ENCODE measurements around the gene TIMM44.
"Not testable (repeated sequence)": the region's sequence is repeated elsewhere in the genome, so short reads cannot be mapped to it uniquely, and the experiment has no call there.

Gene TIMM44

GRCh38 chr19:7976461-7976860, 33.0 kb upstream of the TIMM44 start:
- no peak for DNase-seq (ENCODE audit: low read depth)

GRCh38 chr19:7975037-7975436, 31.6 kb upstream of the TIMM44 start:
- DNase-seq (ENCODE audit: low read depth): no peak

- no peak for DNase-seq (ENCODE audit: low read depth)
These were observed 30.4 kb upstream of the TIMM44 start for GRCh38 chr19:7973883-7974282.

GRCh38 chr19:7971553-7972520, 28.4 kb upstream of the TIMM44 start:
- DNase-seq (ENCODE audit: low read depth): no peak

GRCh38 chr19:7970716-7971448, 27.4 kb upstream of the TIMM44 start:
- DNase-seq (ENCODE audit: low read depth): no peak

- no peak for DNase-seq (ENCODE audit: low read depth)
These were observed 26.1 kb upstream of the TIMM44 start for GRCh38 chr19:7969555-7969939.

- no peak for DNase-seq (ENCODE audit: low read depth)
These were observed 25.5 kb upstream of the TIMM44 start for GRCh38 chr19:7968796-7969554.

GRCh38 chr19:7968008-7968795, 24.7 kb upstream of the TIMM44 start:
- DNase-seq (ENCODE audit: low read depth): no peak

GRCh38 chr19:7965921-7966665, 22.6 kb upstream of the TIMM44 start:
- no peak for DNase-seq (ENCODE audit: low read depth)

- DNase-seq (ENCODE audit: low read depth): no peak
These were observed 21.9 kb upstream of the TIMM44 start for GRCh38 chr19:7965259-7965841.

- no peak for DNase-seq (ENCODE audit: low read depth)
These were observed 20.1 kb upstream of the TIMM44 start for GRCh38 chr19:7963566-7963965.

- no peak for DNase-seq (ENCODE audit: low read depth)
These were observed 19.3 kb upstream of the TIMM44 start for GRCh38 chr19:7962644-7963268.

- DNase-seq (ENCODE audit: low read depth): no peak
These were observed 18.6 kb upstream of the TIMM44 start for GRCh38 chr19:7961920-7962626.

- DNase-seq (ENCODE audit: low read depth): not testable (repeated sequence)
These were observed 17.6 kb upstream of the TIMM44 start for GRCh38 chr19:7961082-7961481.

GRCh38 chr19:7959211-7959610, 15.7 kb upstream of the TIMM44 start:
- DNase-seq (ENCODE audit: low read depth): no peak

GRCh38 chr19:7955696-7956095, 12.2 kb upstream of the TIMM44 start:
- DNase-seq (ENCODE audit: low read depth): no peak

GRCh38 chr19:7953576-7953975, 10.1 kb upstream of the TIMM44 start:
- no peak for DNase-seq (ENCODE audit: low read depth)

GRCh38 chr19:7953060-7953459, 9.6 kb upstream of the TIMM44 start:
- DNase-seq (ENCODE audit: low read depth): no peak

- no peak for DNase-seq (ENCODE audit: low read depth)
These were observed 4.5 kb upstream of the TIMM44 start for GRCh38 chr19:7947939-7948338.
